Neural cell (in vitro differentiated cells): ENCODE data around the gene CRYBB2. TPM values are rescaled to one million over a fixed set of nuclear protein-coding genes. Genes with fewer than 3 reads are reported as not detected.

Experiments used
- H2AFZ ChIP-seq: fragments of 200-600, 300-800 bp; sonication (generic), shearing (Covaris generic); 2 replicates; pipeline ENCODE4 v1.6.0; 2014; ENCODE audit warnings: low read depth, mild to moderate bottlenecking, antibody characterized with exemption, low read length, moderate library complexity
- H3F3A ChIP-seq: fragments of 200-600 bp; shearing (Covaris generic); 2 replicates; pipeline ENCODE4 v1.6.1; 2016; ENCODE audit warnings: mild to moderate bottlenecking, moderate library complexity, mixed read lengths, antibody characterized with exemption, low read length; ENCODE audit not compliant: insufficient read depth, poor library complexity, severe bottlenecking
- H3K27ac ChIP-seq: fragments of 200-600, 300-800 bp; sonication (generic), shearing (Covaris generic); 2 replicates; pipeline ENCODE4 v1.5.1; 2014; ENCODE audit warnings: mild to moderate bottlenecking, low read length, moderate library complexity
- H3K27me3 ChIP-seq: fragments of 300-800, 200-600 bp; sonication (generic), shearing (Covaris generic); 2 replicates; pipeline ENCODE4 v1.6.0; 2014; ENCODE audit warnings: mild to moderate bottlenecking, low read depth, low read length, moderate library complexity; ENCODE audit not compliant: insufficient read depth
- H3K36me3 ChIP-seq: fragments of 300-800, 200-600 bp; sonication (generic), shearing (Covaris generic); 2 replicates; pipeline ENCODE4 v1.5.1; 2014; ENCODE audit warnings: mild to moderate bottlenecking, antibody characterized with exemption, low read length, moderate library complexity; ENCODE audit not compliant: insufficient read depth
- H3K4me2 ChIP-seq: fragments of 300-800, 200-600 bp; sonication (generic), shearing (Covaris generic); 2 replicates; pipeline ENCODE4 v1.6.0; 2014; ENCODE audit warnings: mild to moderate bottlenecking, low read length
- H3K4me3 ChIP-seq: fragments of 300-800, 200-600 bp; sonication (generic), shearing (Covaris generic); 2 replicates; pipeline ENCODE4 v1.5.1; 2014; ENCODE audit warnings: mild to moderate bottlenecking, low read length, moderate library complexity
- H3K79me2 ChIP-seq: fragments of 200-600 bp; shearing (Covaris generic); replicated peaks from 2 replicates; pipeline ENCODE4 v1.6.0; 2014; ENCODE audit warnings: mild to moderate bottlenecking, low read length, moderate library complexity; ENCODE audit not compliant: insufficient read depth
- H3K9ac ChIP-seq: fragments of 300-800, 200-600 bp; sonication (generic), shearing (Covaris generic); 2 replicates; pipeline ENCODE4 v1.6.1; 2016; ENCODE audit warnings: mild to moderate bottlenecking, low read length, mixed read lengths
- H3K9me2 ChIP-seq: fragments of 200-600 bp; shearing (Covaris generic); 2 replicates; pipeline ENCODE4 v1.6.1; 2016; ENCODE audit warnings: mild to moderate bottlenecking, low read length, mixed read lengths; ENCODE audit not compliant: insufficient read depth
- H3K9me3 ChIP-seq: fragments of 200-600, 300-800 bp; sonication (generic), shearing (Covaris generic); 2 replicates; pipeline ENCODE4 v1.6.1; 2016; ENCODE audit warnings: mild to moderate bottlenecking, mixed run types, low read length, moderate library complexity, mixed read lengths
- H4K20me1 ChIP-seq: fragments of 200-600 bp; shearing (Covaris generic); 2 replicates; pipeline ENCODE4 v1.6.1; 2016; ENCODE audit warnings: mild to moderate bottlenecking, mixed run types; ENCODE audit not compliant: insufficient read depth
- EP300 ChIP-seq: fragments of 450-650 bp; conservative IDR thresholded peaks from 2 replicates; pipeline ENCODE4 v1.6.1; 2014; ENCODE audit warnings: antibody characterized with exemption, mild to moderate bottlenecking, moderate library complexity; ENCODE audit not compliant: poor library complexity, severe bottlenecking
- EZH2 ChIP-seq: fragments of 200-600, 300-800 bp; shearing (Covaris generic), sonication (generic); IDR thresholded peaks from 2 replicates; pipeline ENCODE4 v1.6.1; 2014; ENCODE audit warnings: antibody characterized with exemption, low read length, borderline replicate concordance, mild to moderate bottlenecking; ENCODE audit not compliant: insufficient read depth, poor library complexity, severe bottlenecking
- MXI1 ChIP-seq: fragments of 450-650 bp; conservative IDR thresholded peaks from 2 replicates; pipeline ENCODE4 v1.6.1; 2014; ENCODE audit warnings: antibody characterized with exemption, mild to moderate bottlenecking; ENCODE audit not compliant: poor library complexity, severe bottlenecking
- POLR2AphosphoS5 ChIP-seq: IDR thresholded peaks from 2 replicates; pipeline ENCODE4 v1.6.1; 2012
- RAD21 ChIP-seq: fragments of 450-650 bp; conservative IDR thresholded peaks from 2 replicates; pipeline ENCODE4 v1.6.1; 2014; ENCODE audit warnings: antibody characterized with exemption, mild to moderate bottlenecking, moderate library complexity
- SMC3 ChIP-seq: fragments of 450-650 bp; conservative IDR thresholded peaks from 2 replicates; pipeline ENCODE4 v1.6.1; 2014; ENCODE audit warnings: antibody characterized with exemption, mild to moderate bottlenecking, moderate library complexity; ENCODE audit not compliant: poor library complexity
- TAF1 ChIP-seq: IDR thresholded peaks from 2 replicates; pipeline ENCODE4 v1.6.1; 2012; ENCODE audit warnings: low read depth
- polyA plus RNA-seq: library from polyadenylated mRNA; depleted of rRNA; stranded (reverse); fragments of >200 nt; gene quantifications from 2 replicates; pipeline ENCODE4 v1.2.3, GENCODE V29; 2014
- TF ChIP-seq, protein P1 (sequence below): IDR thresholded peaks from 2 replicates; pipeline ENCODE4 v1.6.1; 2012; ENCODE audit warnings: borderline replicate concordance
- TF ChIP-seq, protein P2 (sequence below): fragments of 450-650 bp; IDR thresholded peaks from 2 replicates; pipeline ENCODE4 v1.5.1; 2014; ENCODE audit warnings: antibody characterized with exemption, mild to moderate bottlenecking, moderate library complexity; ENCODE audit not compliant: poor library complexity, severe bottlenecking

CRYBB2 gene
- polyA plus RNA-seq, 1 donor from 2014 or later = not detected

DNA sequence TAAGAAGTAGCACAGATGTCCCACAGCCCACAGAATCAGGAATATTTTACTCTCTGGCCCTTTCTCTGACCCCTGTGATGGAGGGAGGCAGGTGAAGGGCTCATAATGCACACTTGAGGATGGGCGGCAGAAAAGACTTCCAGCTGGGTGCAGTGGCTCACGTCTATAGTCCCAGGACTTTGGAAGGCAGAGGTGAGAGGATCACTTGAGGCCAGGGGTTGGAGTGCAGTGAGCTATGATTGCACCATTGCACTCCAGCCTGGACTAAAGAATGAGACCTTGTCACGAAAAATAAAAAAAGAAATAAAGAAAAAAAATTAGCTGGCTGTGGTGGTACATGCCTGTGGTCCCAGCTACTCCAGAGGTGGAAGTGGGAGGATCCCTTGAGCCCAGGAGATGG lies 33.3 kb upstream of the CRYBB2 start:
- Histone ChIP-seq H3K9me3 (no peaks in the 10 kb centered on the region), H3K27me3 (no peaks in the 10 kb centered on the region), H3K9me2 (no peaks in the 10 kb centered on the region), H2AFZ (no peak overlapping the region), H3K79me2 (no peaks in the 10 kb centered on the region), H3K4me2 (no peak overlapping the region), H4K20me1 (no peaks in the 10 kb centered on the region), H3F3A (no peaks in the 10 kb centered on the region), H3K27ac (no peak overlapping the region), H3K36me3 (no peaks in the 10 kb centered on the region), H3K9ac (no peak overlapping the region), H3K4me3 (no peak overlapping the region)
- TF ChIP-seq RAD21 (no peak), SMC3 (no peak), EZH2 (no peak), POLR2AphosphoS5 (no peak), MXI1 (no peak), TAF1 (no peak), EP300 (no peak)
- TF ChIP-seq, protein P1, sequence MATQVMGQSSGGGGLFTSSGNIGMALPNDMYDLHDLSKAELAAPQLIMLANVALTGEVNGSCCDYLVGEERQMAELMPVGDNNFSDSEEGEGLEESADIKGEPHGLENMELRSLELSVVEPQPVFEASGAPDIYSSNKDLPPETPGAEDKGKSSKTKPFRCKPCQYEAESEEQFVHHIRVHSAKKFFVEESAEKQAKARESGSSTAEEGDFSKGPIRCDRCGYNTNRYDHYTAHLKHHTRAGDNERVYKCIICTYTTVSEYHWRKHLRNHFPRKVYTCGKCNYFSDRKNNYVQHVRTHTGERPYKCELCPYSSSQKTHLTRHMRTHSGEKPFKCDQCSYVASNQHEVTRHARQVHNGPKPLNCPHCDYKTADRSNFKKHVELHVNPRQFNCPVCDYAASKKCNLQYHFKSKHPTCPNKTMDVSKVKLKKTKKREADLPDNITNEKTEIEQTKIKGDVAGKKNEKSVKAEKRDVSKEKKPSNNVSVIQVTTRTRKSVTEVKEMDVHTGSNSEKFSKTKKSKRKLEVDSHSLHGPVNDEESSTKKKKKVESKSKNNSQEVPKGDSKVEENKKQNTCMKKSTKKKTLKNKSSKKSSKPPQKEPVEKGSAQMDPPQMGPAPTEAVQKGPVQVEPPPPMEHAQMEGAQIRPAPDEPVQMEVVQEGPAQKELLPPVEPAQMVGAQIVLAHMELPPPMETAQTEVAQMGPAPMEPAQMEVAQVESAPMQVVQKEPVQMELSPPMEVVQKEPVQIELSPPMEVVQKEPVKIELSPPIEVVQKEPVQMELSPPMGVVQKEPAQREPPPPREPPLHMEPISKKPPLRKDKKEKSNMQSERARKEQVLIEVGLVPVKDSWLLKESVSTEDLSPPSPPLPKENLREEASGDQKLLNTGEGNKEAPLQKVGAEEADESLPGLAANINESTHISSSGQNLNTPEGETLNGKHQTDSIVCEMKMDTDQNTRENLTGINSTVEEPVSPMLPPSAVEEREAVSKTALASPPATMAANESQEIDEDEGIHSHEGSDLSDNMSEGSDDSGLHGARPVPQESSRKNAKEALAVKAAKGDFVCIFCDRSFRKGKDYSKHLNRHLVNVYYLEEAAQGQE = no peak
- TF ChIP-seq, protein P2, sequence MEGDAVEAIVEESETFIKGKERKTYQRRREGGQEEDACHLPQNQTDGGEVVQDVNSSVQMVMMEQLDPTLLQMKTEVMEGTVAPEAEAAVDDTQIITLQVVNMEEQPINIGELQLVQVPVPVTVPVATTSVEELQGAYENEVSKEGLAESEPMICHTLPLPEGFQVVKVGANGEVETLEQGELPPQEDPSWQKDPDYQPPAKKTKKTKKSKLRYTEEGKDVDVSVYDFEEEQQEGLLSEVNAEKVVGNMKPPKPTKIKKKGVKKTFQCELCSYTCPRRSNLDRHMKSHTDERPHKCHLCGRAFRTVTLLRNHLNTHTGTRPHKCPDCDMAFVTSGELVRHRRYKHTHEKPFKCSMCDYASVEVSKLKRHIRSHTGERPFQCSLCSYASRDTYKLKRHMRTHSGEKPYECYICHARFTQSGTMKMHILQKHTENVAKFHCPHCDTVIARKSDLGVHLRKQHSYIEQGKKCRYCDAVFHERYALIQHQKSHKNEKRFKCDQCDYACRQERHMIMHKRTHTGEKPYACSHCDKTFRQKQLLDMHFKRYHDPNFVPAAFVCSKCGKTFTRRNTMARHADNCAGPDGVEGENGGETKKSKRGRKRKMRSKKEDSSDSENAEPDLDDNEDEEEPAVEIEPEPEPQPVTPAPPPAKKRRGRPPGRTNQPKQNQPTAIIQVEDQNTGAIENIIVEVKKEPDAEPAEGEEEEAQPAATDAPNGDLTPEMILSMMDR = no peak

DNA sequence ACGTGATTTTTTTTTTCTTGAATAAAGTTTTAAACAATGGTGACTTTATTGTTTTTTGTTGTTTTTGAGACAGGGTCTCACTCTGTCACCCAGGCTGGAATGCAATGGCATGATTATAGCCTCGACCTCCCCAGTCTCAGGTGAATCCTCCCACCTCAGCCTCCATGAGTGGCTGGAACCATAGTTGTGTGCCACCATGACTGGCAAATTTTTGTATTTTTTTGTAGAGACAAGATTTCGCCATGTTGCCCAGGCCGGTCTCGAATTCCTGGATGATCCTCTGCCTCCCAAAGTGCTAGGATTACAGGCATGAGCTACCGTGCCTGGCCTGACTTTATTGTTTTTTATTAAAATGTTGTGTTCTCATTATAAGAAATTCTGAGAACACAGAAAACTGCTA lies 32.0 kb upstream of the CRYBB2 start:
- Histone ChIP-seq H3K9me2 (no peaks in the 10 kb centered on the region), H3K9ac (no peak overlapping the region), H3F3A (no peaks in the 10 kb centered on the region), H3K4me2 (no peak overlapping the region), H3K4me3 (no peak overlapping the region), H3K79me2 (no peaks in the 10 kb centered on the region), H3K27me3 (no peaks in the 10 kb centered on the region), H3K9me3 (no peaks in the 10 kb centered on the region), H3K27ac (no peak overlapping the region), H2AFZ (no peak overlapping the region), H4K20me1 (no peaks in the 10 kb centered on the region), H3K36me3 (no peaks in the 10 kb centered on the region)
- TF ChIP-seq TAF1 (no peak), EZH2 (no peak), SMC3 (no peak), MXI1 (no peak)
- TF ChIP-seq, protein P2 = no peak
- TF ChIP-seq, protein P1 = no peak
